WERI-Rb-1 (cell line): ENCODE data around the gene MTHFD2L.

Source experiments
- DNase-seq: peaks from one replicate; pipeline ENCODE4 v3.0.0-alpha.2; 2020
- H3K27ac ChIP-seq: fragments of 250-450 bp; sonication (Bioruptor Pico); 2 replicates; pipeline ENCODE4 v1.5.1; 2020; ENCODE audit warnings: mild to moderate bottlenecking, moderate library complexity
- H3K27me3 ChIP-seq: fragments of 250-450 bp; sonication (Bioruptor Pico); 2 replicates; pipeline ENCODE4 v1.5.1; 2021; ENCODE audit warnings: mild to moderate bottlenecking, low read depth, moderate library complexity; ENCODE audit not compliant: insufficient read depth, severe bottlenecking
- H3K36me3 ChIP-seq: fragments of 250-450 bp; sonication (Bioruptor Pico); 2 replicates; pipeline ENCODE4 v1.5.1; 2020; ENCODE audit warnings: mild to moderate bottlenecking, moderate library complexity
- H3K4me3 ChIP-seq: 2 replicates; pipeline ENCODE4 v1.5.1; 2011; ENCODE audit warnings: low read depth, mild to moderate bottlenecking, control low read depth, low read length
- H3K9me3 ChIP-seq: fragments of 250-450 bp; sonication (Bioruptor Pico); 2 replicates; pipeline ENCODE4 v1.5.1; 2021; ENCODE audit warnings: mild to moderate bottlenecking, moderate library complexity; ENCODE audit not compliant: severe bottlenecking
- TF ChIP-seq, protein P1 (sequence below): IDR thresholded peaks from 2 replicates; pipeline ENCODE4 v1.5.1; 2011; ENCODE audit warnings: low read depth, mild to moderate bottlenecking, control low read depth, inconsistent platforms, low read length

Gene MTHFD2L

DNA sequence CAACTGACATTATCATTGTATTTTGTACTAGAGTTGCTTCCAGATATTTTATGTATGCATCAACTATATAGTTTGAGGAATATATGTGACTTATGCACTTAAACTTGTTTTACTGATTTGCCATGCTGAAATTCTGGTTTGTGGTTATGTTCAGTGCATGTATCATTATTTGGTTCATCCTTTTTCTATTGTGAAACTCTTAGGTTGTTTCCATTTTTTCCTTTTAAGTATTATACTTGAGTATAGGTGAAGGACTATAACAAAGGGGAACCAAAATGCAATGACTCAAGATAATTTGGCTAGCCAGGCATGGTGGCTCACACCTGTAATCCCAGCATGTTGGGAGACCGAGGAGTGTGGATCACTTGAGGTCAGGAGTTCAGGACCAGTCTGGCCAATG is 129.2 kb downstream of the MTHFD2L start:
- Histone ChIP-seq H3K36me3 (no peaks in the 10 kb centered on the region), H3K9me3 (no peaks in the 10 kb centered on the region), H3K27ac (no peak overlapping the region), H3K4me3 (no peak overlapping the region), H3K27me3 (no peaks in the 10 kb centered on the region)
- TF ChIP-seq, protein P1, sequence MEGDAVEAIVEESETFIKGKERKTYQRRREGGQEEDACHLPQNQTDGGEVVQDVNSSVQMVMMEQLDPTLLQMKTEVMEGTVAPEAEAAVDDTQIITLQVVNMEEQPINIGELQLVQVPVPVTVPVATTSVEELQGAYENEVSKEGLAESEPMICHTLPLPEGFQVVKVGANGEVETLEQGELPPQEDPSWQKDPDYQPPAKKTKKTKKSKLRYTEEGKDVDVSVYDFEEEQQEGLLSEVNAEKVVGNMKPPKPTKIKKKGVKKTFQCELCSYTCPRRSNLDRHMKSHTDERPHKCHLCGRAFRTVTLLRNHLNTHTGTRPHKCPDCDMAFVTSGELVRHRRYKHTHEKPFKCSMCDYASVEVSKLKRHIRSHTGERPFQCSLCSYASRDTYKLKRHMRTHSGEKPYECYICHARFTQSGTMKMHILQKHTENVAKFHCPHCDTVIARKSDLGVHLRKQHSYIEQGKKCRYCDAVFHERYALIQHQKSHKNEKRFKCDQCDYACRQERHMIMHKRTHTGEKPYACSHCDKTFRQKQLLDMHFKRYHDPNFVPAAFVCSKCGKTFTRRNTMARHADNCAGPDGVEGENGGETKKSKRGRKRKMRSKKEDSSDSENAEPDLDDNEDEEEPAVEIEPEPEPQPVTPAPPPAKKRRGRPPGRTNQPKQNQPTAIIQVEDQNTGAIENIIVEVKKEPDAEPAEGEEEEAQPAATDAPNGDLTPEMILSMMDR, result no peak
- DNase-seq, result no peak

DNA sequence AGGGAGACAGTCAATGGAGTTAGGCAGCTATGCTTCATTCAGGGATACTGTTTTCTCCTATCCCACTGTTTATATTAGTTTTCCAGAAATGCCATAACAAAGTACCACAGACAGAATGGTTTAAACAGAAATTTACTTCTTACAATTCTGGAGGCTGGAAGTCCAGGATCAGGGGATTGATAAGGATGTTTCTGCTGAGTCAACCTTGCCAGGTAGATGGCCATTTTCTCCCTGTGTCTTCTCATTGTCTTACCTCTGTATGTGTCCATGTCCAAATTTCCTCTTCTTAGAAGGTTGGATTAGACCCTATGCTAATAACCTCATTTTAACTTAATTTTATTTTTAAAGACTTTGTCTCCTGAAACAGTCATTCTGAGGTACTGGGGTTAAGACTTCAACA is 129.9 kb downstream of the MTHFD2L start:
- TF ChIP-seq, protein P1, result no peak
- Histone ChIP-seq H3K4me3 (no peak overlapping the region), H3K27me3 (no peaks in the 10 kb centered on the region), H3K36me3 (no peaks in the 10 kb centered on the region), H3K27ac (no peak overlapping the region), H3K9me3 (no peaks in the 10 kb centered on the region)
- DNase-seq, result no peak

DNA sequence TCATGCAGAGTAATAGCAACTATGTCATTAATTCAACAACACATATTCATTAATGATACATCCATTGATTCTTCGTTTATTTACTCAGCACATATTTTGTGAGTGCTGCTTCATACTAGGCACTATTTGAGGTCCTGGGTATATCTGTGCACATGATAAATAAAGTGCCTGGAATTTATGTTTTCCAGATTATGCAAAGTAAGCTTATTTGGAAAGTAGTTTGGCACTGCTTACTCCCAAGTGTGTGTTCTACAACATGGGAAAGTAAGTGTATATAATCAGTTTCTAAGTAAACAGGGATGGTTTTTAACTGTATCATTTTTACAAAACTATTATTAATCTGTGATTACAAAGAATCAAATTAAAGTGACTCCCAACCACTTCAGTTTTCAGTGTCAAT is 133.6 kb downstream of the MTHFD2L start:
- TF ChIP-seq, protein P1, result no peak
- Histone ChIP-seq H3K9me3 (no peaks in the 10 kb centered on the region), H3K27ac (no peak overlapping the region), H3K27me3 (no peaks in the 10 kb centered on the region), H3K4me3 (no peak overlapping the region), H3K36me3 (no peaks in the 10 kb centered on the region)
- no peak for DNase-seq

DNA sequence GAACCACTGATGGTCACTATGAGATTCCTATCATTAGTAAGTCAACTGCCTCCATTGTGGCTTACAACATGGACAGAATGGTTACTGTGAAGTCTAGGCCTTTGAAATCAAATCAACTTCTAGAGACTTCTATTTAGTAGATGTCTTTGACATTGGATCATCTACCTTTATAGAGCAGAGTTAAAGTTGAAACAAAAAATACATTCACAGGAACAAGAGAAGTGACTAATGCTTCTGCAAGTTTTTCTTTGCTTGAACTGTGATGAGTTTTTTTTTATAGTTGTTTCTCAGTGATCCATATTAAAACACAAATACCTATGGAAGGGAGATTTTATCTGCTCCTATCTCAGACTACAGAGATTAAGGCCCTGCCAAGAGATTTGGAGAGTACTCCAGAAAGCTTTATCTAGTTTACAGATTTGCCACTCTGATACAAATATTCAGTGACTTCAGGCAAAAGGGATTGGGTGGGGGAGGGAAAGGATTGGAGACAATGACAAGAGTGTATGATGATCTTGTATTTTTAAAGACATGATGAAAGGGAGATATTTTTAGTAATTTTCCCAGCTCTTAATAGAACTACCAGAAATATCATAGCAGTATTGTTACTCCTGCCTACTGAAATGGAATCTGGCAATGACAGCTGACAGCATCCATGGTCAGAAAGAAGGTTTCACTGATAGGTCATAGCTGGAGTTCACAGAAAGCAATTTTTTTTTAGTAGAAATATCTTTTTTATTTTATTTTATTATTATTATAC is 134.4 kb downstream of the MTHFD2L start:
- TF ChIP-seq, protein P1, result no peak
- Histone ChIP-seq H3K4me3 (no peak overlapping the region), H3K27me3 (no peaks in the 10 kb centered on the region), H3K9me3 (no peaks in the 10 kb centered on the region), H3K27ac (no peak overlapping the region), H3K36me3 (no peaks in the 10 kb centered on the region)
- DNase-seq, result no peak

DNA sequence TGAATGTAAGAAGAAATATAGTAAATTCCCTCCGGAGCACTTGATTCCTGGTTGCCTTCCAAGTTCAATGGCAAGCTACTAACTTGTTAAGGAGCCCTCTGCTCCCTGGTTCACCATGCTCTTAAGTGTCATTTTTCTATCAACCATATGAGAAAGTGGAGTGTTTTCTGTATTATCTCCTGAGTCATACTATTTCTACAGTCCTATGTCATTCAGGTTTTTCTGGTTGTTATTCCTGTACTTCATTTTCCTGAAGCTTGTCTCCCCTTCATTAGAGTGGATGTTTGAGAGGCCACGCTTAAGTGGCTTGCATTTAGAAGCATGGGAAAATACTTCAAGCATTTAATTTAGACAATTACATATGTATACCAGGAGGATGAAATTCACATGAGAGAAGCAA is 135.6 kb downstream of the MTHFD2L start:
- TF ChIP-seq, protein P1, result no peak
- no peak overlapping the region for H3K27ac ChIP-seq
- no peaks in the 10 kb centered on the region for H3K27me3 ChIP-seq
- no peak for DNase-seq
- no peaks in the 10 kb centered on the region for H3K9me3 ChIP-seq
- H3K4me3 ChIP-seq, result no peak overlapping the region
- no peaks in the 10 kb centered on the region for H3K36me3 ChIP-seq

DNA sequence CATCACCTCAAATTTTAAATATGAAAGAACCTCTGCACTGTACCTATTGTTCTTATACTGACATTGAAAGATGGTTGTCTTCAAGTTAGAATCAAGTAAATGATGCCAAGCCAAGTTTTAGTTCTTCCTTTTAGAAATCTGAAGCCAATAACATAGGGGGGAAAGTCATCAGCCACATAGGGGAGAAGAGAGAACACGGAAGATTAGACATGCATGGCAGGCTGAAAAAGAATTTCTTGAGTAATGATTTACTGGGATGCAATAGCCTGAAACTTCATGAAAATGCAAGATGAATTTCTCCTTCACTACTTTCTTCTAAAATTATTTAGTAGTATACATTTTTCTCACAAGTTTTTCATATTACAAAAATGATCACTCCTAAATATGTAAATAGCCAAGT is 136.8 kb downstream of the MTHFD2L start:
- no peak for DNase-seq
- Histone ChIP-seq H3K27me3 (no peaks in the 10 kb centered on the region), H3K36me3 (no peaks in the 10 kb centered on the region), H3K4me3 (no peak overlapping the region), H3K9me3 (no peaks in the 10 kb centered on the region), H3K27ac (no peak overlapping the region)
- TF ChIP-seq, protein P1, result no peak
